ENCODE data around the gene TICRR.

DNA sequence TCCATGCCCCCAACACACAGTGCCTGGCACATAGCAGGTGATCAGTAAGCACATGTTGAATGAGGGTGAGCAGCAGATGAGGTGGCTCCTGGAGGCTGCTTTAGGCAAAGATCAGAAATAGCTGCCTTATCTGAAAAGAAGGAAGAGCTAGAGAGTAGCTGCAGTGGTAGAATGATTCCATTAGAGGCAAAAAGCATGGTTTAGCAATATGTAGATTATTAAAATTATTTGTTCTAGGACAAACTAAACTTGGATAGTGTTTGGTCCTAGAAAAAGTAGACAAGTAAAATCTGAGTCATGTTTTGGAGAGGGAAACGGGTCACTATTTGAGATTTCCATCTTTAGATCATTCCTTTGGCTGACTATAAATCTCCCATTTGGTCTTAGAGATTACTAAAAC is 47.9 kb downstream of the TICRR start:
- TF ChIP-seq POLR2A (IDR thresholded peaks at IDR 0.05; ENCODE audit: low read depth, low read length) (no peak), PAX5 (IDR thresholded peaks at IDR 0.05; ENCODE audit: insufficient read depth, low read length, severe bottlenecking) (no peak), POLR2AphosphoS5 (IDR thresholded peaks at IDR 0.05; ENCODE audit: low read depth, low read length) (no peak), TAF1 (IDR thresholded peaks at IDR 0.05; ENCODE audit: low read depth, low read length) (no peak), SPI1 (IDR thresholded peaks at IDR 0.05; ENCODE audit: low read depth, low read length) (no peak)

Data from GM12891 (cell line).